CD4-positive, alpha-beta T cell (primary cell): ENCODE results near the gene GAS7. TPM values are rescaled to one million over a fixed set of nuclear protein-coding genes. Genes with fewer than 3 reads are reported as not detected.

Experiments used
- ATAC-seq: fragments of 200-7000 bp; cut with Tn5 transposase; one replicate; pipeline ENCODE4 v1.10.0; 2022; ENCODE audit warnings: mild to moderate bottlenecking; ENCODE audit not compliant: poor library complexity
- CTCF ChIA-PET: fragments of 350-600 bp; sonication (Branson Sonifier 250); formaldehyde crosslinking; loops from one replicate; lab custom pipeline; 2021; ENCODE audit warnings: antibody characterized with exemption, inconsistent platforms; lab: Charles Lee
- POLR2A ChIA-PET: fragments of 350-600 bp; sonication (Branson Sonifier 250); formaldehyde crosslinking; loops from one replicate; lab custom pipeline; 2021; ENCODE audit warnings: antibody characterized with exemption, inconsistent platforms; lab: Charles Lee
- DNase-seq, 14 experiments: peaks; one replicate each; pipeline ENCODE4 v3.0.0-alpha.2; 2013 to 2020; ENCODE audit warnings: mixed read lengths in 2 of 14
- H3K27ac ChIP-seq, 2 donors: one replicate each; pipeline versions ENCODE4 v1.5.1 to v1.7.0; 2013; ENCODE audit warnings: low read length in 2 of 2, low read depth in 1 of 2, mild to moderate bottlenecking in 1 of 2
- H3K27me3 ChIP-seq, 2 experiments: 1 replicate in 1 of 2; 2 replicates in 1 of 2; pipeline versions ENCODE4 v1.6.1 to v1.7.0; 2013; ENCODE audit warnings: low read length in 2 of 2, control low read depth in 1 of 2, mild to moderate bottlenecking in 1 of 2, moderate library complexity in 1 of 2; ENCODE audit not compliant: insufficient read depth in 2 of 2, control insufficient read depth in 1 of 2
- H3K36me3 ChIP-seq: one replicate; pipeline ENCODE4 v1.6.1; 2013; ENCODE audit warnings: low read length, control low read depth; ENCODE audit not compliant: insufficient read depth
- H3K4me1 ChIP-seq: one replicate; pipeline ENCODE4 v1.6.1; 2013; ENCODE audit warnings: low read length, control low read depth; ENCODE audit not compliant: insufficient read depth
- H3K4me3 ChIP-seq: one replicate; pipeline ENCODE4 v1.5.1; 2013; ENCODE audit warnings: mild to moderate bottlenecking, low read length, moderate library complexity
- H3K9me3 ChIP-seq, 2 experiments: 1 replicate in 1 of 2; 2 replicates in 1 of 2; pipeline versions ENCODE4 v1.6.1 to v1.7.0; 2013; ENCODE audit warnings: low read length in 2 of 2, mild to moderate bottlenecking in 2 of 2, control low read depth in 1 of 2, moderate library complexity in 1 of 2; ENCODE audit not compliant: control insufficient read depth in 1 of 2, insufficient read depth in 1 of 2
- H3K27ac Mint-ChIP-seq: one replicate; pipeline ENCODE4 v1.8.0; 2020; ENCODE audit warnings: mixed read lengths
- H3K27me3 Mint-ChIP-seq: one replicate; pipeline ENCODE4 v1.8.0; 2021; ENCODE audit warnings: mixed read lengths
- H3K36me3 Mint-ChIP-seq: one replicate; pipeline ENCODE4 v1.8.0; 2021; ENCODE audit warnings: low read depth, mixed read lengths
- H3K4me1 Mint-ChIP-seq: one replicate; pipeline ENCODE4 v1.8.0; 2021; ENCODE audit warnings: low read depth, mixed read lengths
- H3K4me3 Mint-ChIP-seq: one replicate; pipeline ENCODE4 v1.8.0; 2020; ENCODE audit warnings: mild to moderate bottlenecking, mixed read lengths
- H3K9me3 Mint-ChIP-seq: one replicate; pipeline ENCODE4 v1.8.0; 2020; ENCODE audit warnings: mixed read lengths
- CTCF ChIP-seq: fragments of 200-600 bp; IDR thresholded peaks from one replicate; pipeline ENCODE4 v1.8.0; 2022; ENCODE audit warnings: antibody characterized with exemption, mild to moderate bottlenecking
- intact Hi-C, 2 experiments: fragments of 100-400 bp; cut with DNase I in 1 of 2; cut with micrococcal nuclease in 1 of 2; formaldehyde crosslinking; loops; one replicate each; pipeline versions ENCODE4 v1.15.1 to v1.9.0; 2023 to 2025; cut with DNase I, micrococcal nuclease
- total RNA-seq, 174 experiments: library from RNA in 2 of 174; stranded (reverse) in 2 of 174; gene quantifications; one replicate each; pipeline ENCODE4 v1.2.3 and lab custom pipeline; 2021 to 2026

Gene GAS7
- total RNA-seq, 2 experiments from 2014 or later = 1.8 to 3.4 TPM

- H3K27ac Mint-ChIP-seq = no peak overlapping the region
- peaks cover 4 to 5% of the 10 kb centered on the region in 2 experiments for H3K27me3 ChIP-seq
- POLR2A ChIA-PET = no interaction called here
- H3K36me3 Mint-ChIP-seq = no peaks in the 10 kb centered on the region
- H3K9me3 Mint-ChIP-seq = peaks cover 11% of the 10 kb centered on the region
- H3K4me1 ChIP-seq = peaks cover 6% of the 10 kb centered on the region
- DNase-seq (no peak), ATAC-seq (no peak)
- peaks cover 10% of the 10 kb centered on the region for H3K4me1 Mint-ChIP-seq
- CTCF ChIA-PET = no interaction called here
- H3K36me3 ChIP-seq = no peaks in the 10 kb centered on the region
- no peak for TF ChIP-seq CTCF
- peak overlapping the region; percentile 45 for H3K4me3 Mint-ChIP-seq
- peaks cover 37% of the 10 kb centered on the region for H3K27me3 Mint-ChIP-seq
- H3K4me3 ChIP-seq = no peak overlapping the region
- H3K27ac ChIP-seq = no peak overlapping the region
- intact Hi-C loops = loop anchor here in 1 of 2 experiments (5.0 kb wide), 1 partner anchor 80 kb away; no protein-coding TSS in a partner anchor
- H3K9me3 ChIP-seq = peaks cover 6 to 15% of the 10 kb centered on the region in 2 experiments
Observed at GRCh38 chr17:10196941-10197340, 1.5 kb downstream of the GAS7 start.

- H3K27ac Mint-ChIP-seq = no peak overlapping the region
- no peaks in the 10 kb centered on the region for H3K36me3 Mint-ChIP-seq
- peaks cover 10% of the 10 kb centered on the region for H3K4me1 Mint-ChIP-seq
- Histone ChIP-seq H3K27me3 (peaks cover 4 to 5% of the 10 kb centered on the region in 2 experiments), H3K36me3 (no peaks in the 10 kb centered on the region), H3K27ac (no peak overlapping the region), H3K9me3 (peaks cover 6 to 15% of the 10 kb centered on the region in 2 experiments), H3K4me1 (peaks cover 6% of the 10 kb centered on the region), H3K4me3 (no peak overlapping the region)
- ChIA-PET POLR2A (interaction anchor here (0.6 kb wide), 1 partner anchor 41 kb away, joined by 3 read pairs; no protein-coding TSS in a partner anchor), CTCF (no interaction called here)
- H3K4me3 Mint-ChIP-seq = peak overlapping the region; percentile 45
- no peak for TF ChIP-seq CTCF
- peaks cover 34% of the 10 kb centered on the region for H3K27me3 Mint-ChIP-seq
- intact Hi-C loops = loop anchor here in 1 of 2 experiments (5.0 kb wide), 1 partner anchor 79 kb away; no protein-coding TSS in a partner anchor
- DNase-seq (no peak), ATAC-seq (no peak)
- peaks cover 11% of the 10 kb centered on the region for H3K9me3 Mint-ChIP-seq
Observed at GRCh38 chr17:10196384-10196895, 2.0 kb downstream of the GAS7 start.

- Mint-ChIP-seq H3K36me3 (no peaks in the 10 kb centered on the region), H3K9me3 (peaks cover 11% of the 10 kb centered on the region), H3K27me3 (peaks cover 23% of the 10 kb centered on the region), H3K27ac (no peak overlapping the region), H3K4me3 (no peak overlapping the region), H3K4me1 (peaks cover 10% of the 10 kb centered on the region)
- POLR2A ChIA-PET = no interaction called here
- H3K27ac ChIP-seq = no peak overlapping the region
- no peak overlapping the region for H3K4me3 ChIP-seq
- H3K27me3 ChIP-seq = peaks cover 4 to 5% of the 10 kb centered on the region in 2 experiments
- TF ChIP-seq CTCF = no peak
- no peak for DNase-seq
- ATAC-seq = no peak
- H3K4me1 ChIP-seq = peaks cover 6% of the 10 kb centered on the region
- intact Hi-C loops = loop anchor here in 1 of 2 experiments (5.0 kb wide), 1 partner anchor 78 kb away; no protein-coding TSS in a partner anchor
- H3K9me3 ChIP-seq = peaks cover 6 to 15% of the 10 kb centered on the region in 2 experiments
- no peaks in the 10 kb centered on the region for H3K36me3 ChIP-seq
- CTCF ChIA-PET = interaction anchor here (0.6 kb wide), 1 partner anchor 16 kb away, joined by 3 read pairs; no protein-coding TSS in a partner anchor
Observed at GRCh38 chr17:10195090-10195805, 3.2 kb downstream of the GAS7 start.
